ENCODE measurements around the gene ARL4C.

- TF ChIP-seq, protein P1, sequence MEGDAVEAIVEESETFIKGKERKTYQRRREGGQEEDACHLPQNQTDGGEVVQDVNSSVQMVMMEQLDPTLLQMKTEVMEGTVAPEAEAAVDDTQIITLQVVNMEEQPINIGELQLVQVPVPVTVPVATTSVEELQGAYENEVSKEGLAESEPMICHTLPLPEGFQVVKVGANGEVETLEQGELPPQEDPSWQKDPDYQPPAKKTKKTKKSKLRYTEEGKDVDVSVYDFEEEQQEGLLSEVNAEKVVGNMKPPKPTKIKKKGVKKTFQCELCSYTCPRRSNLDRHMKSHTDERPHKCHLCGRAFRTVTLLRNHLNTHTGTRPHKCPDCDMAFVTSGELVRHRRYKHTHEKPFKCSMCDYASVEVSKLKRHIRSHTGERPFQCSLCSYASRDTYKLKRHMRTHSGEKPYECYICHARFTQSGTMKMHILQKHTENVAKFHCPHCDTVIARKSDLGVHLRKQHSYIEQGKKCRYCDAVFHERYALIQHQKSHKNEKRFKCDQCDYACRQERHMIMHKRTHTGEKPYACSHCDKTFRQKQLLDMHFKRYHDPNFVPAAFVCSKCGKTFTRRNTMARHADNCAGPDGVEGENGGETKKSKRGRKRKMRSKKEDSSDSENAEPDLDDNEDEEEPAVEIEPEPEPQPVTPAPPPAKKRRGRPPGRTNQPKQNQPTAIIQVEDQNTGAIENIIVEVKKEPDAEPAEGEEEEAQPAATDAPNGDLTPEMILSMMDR (IDR thresholded peaks at IDR 0.05): no peak
- TF ChIP-seq POLR2AphosphoS5 (IDR thresholded peaks at IDR 0.05): no peak
- no peak for TF ChIP-seq POLR2A (IDR thresholded peaks at IDR 0.05)
- no peak for TF ChIP-seq EP300 (IDR thresholded peaks at IDR 0.05)
These were observed 26.9 kb downstream of the ARL4C start for GRCh38 chr2:234469972-234470371.

All from stomach (tissue), 4 donors.